Naive thymus-derived CD4-positive, alpha-beta T cell (primary cell): ENCODE results near the gene DAPK1. TPM values are rescaled to one million over a fixed set of nuclear protein-coding genes. Genes with fewer than 3 reads are reported as not detected.

ENCODE experiments used
- ATAC-seq: fragments of 150-1000 bp; cut with Tn5 transposase; 2 replicates; pipeline ENCODE4 v1.10.0; 2021; ENCODE audit warnings: mild to moderate bottlenecking, moderate library complexity
- CTCF ChIA-PET: fragments of 350-600 bp; sonication (Branson Sonifier 250); formaldehyde crosslinking; loops from one replicate; lab custom pipeline; 2021; ENCODE audit warnings: antibody characterized with exemption; lab: Charles Lee
- POLR2A ChIA-PET: fragments of 350-600 bp; sonication (Branson Sonifier 250); formaldehyde crosslinking; loops from one replicate; lab custom pipeline; 2021; ENCODE audit warnings: antibody characterized with exemption, inconsistent platforms; lab: Charles Lee
- DNase-seq, 9 donors: peaks; one replicate each; pipeline versions ENCODE4 v3.0.0 to v3.0.0-alpha.2; 2020 to 2022; ENCODE audit warnings: mixed read lengths in 1 of 9
- H3K27ac ChIP-seq: one replicate; pipeline ENCODE4 v1.7.0; 2013; ENCODE audit warnings: mild to moderate bottlenecking, low read depth, low read length, moderate library complexity
- H3K27me3 ChIP-seq, 2 donors: one replicate each; pipeline ENCODE4 v1.7.0; 2013; ENCODE audit warnings: low read length in 2 of 2, mild to moderate bottlenecking in 2 of 2, moderate library complexity in 2 of 2; ENCODE audit not compliant: control insufficient read depth in 2 of 2, insufficient read depth in 2 of 2
- H3K36me3 ChIP-seq, 3 experiments: 1 replicate in 2 of 3; 2 replicates in 1 of 3; pipeline ENCODE4 v1.7.0; 2013; ENCODE audit warnings: low read length in 3 of 3, mild to moderate bottlenecking in 3 of 3, moderate library complexity in 1 of 3; ENCODE audit not compliant: insufficient read depth in 3 of 3, control insufficient read depth in 2 of 3
- H3K4me1 ChIP-seq, 2 donors: one replicate each; pipeline ENCODE4 v1.7.0; 2013; ENCODE audit warnings: low read length in 2 of 2, mild to moderate bottlenecking in 2 of 2, moderate library complexity in 1 of 2; ENCODE audit not compliant: control insufficient read depth in 2 of 2, insufficient read depth in 2 of 2
- H3K4me3 ChIP-seq: 2 replicates; pipeline ENCODE4 v1.7.0; 2013; ENCODE audit warnings: mild to moderate bottlenecking, low read length
- H3K9me3 ChIP-seq, 3 experiments: 1 replicate in 2 of 3; 2 replicates in 1 of 3; pipeline ENCODE4 v1.7.0; 2013; ENCODE audit warnings: low read length in 3 of 3; ENCODE audit not compliant: control insufficient read depth in 2 of 3
- H3K27ac Mint-ChIP-seq, 9 donors: one replicate each; pipeline ENCODE4 v1.8.0; 2020 to 2022; ENCODE audit warnings: mixed read lengths in 9 of 9, mild to moderate bottlenecking in 8 of 9, moderate library complexity in 5 of 9, inconsistent platforms in 2 of 9
- H3K27me3 Mint-ChIP-seq, 5 donors: one replicate each; pipeline ENCODE4 v1.8.0; 2021 to 2022; ENCODE audit warnings: mixed read lengths in 5 of 5, mild to moderate bottlenecking in 1 of 5
- H3K36me3 Mint-ChIP-seq, 5 donors: one replicate each; pipeline ENCODE4 v1.8.0; 2020 to 2022; ENCODE audit warnings: mixed read lengths in 5 of 5, mild to moderate bottlenecking in 3 of 5, inconsistent platforms in 1 of 5
- H3K4me1 Mint-ChIP-seq, 7 donors: one replicate each; pipeline ENCODE4 v1.8.0; 2020 to 2022; ENCODE audit warnings: mixed read lengths in 7 of 7, mild to moderate bottlenecking in 3 of 7, inconsistent platforms in 1 of 7
- H3K4me3 Mint-ChIP-seq, 10 donors: one replicate each; pipeline ENCODE4 v1.8.0; 2020 to 2022; ENCODE audit warnings: mild to moderate bottlenecking in 10 of 10, mixed read lengths in 10 of 10, moderate library complexity in 6 of 10, inconsistent platforms in 2 of 10
- H3K9me3 Mint-ChIP-seq, 11 donors: one replicate each; pipeline ENCODE4 v1.8.0; 2020 to 2022; ENCODE audit warnings: mixed read lengths in 11 of 11, mild to moderate bottlenecking in 4 of 11, inconsistent platforms in 1 of 11, moderate library complexity in 1 of 11
- intact Hi-C, 2 donors: fragments of 100-400 bp; cut with micrococcal nuclease; formaldehyde crosslinking; loops; one replicate each; pipeline ENCODE4 v1.15.1; 2023
- polyA plus RNA-seq, 2 donors: library from polyadenylated mRNA; unstranded; fragments of 300-500 nt; fragmentation: Illumina TruSeq; gene quantifications; one replicate each; pipeline ENCODE4 v1.2.3, GENCODE V29; 2021
- total RNA-seq, 6 experiments: library from RNA in 5 of 6; stranded (reverse) in 5 of 6; gene quantifications; 1 replicate in 5 of 6; 2 replicates in 1 of 6; pipeline ENCODE4 v1.2.3 and lab custom pipeline; 2021 to 2026

DAPK1 gene
- total and polyA plus RNA-seq, 7 experiments from 2014 or later: 0.20 to 44.8 (median 1.9) TPM

- no peaks in the 10 kb centered on the region for H3K27me3 ChIP-seq
- DNase-seq (peak; percentile 30 to 65 (median 46)), ATAC-seq (peak; percentile 82)
- H3K4me1 ChIP-seq: no peaks in the 10 kb centered on the region
- peak within 1 kb of the TSS; percentile 85 to 97 (median 93) for H3K4me3 Mint-ChIP-seq
- peaks cover 0 to 5% (median 0%) of the 10 kb centered on the region in 3 experiments for H3K36me3 ChIP-seq
- H3K9me3 ChIP-seq: no peaks in the 10 kb centered on the region
- H3K4me1 Mint-ChIP-seq: peaks cover 10 to 55% (median 31%) of the 10 kb centered on the region in 7 donors
- peaks cover 0 to 1% (median 0%) of the 10 kb centered on the region in 11 donors for H3K9me3 Mint-ChIP-seq
- intact Hi-C loops: loop anchor here in 1 of 2 donors (1.0 to 2.0 kb wide), 4 partner anchors 17 to 249 kb away; partner anchors contain the start of gene CDK20
- ChIA-PET POLR2A (interaction anchor here (0.6 to 3.8 kb wide), 5 partner anchors 12 to 248 kb away, joined by 3 to 51 read pairs (median 4); partner anchors contain the start of gene CDK20), CTCF (interaction anchor here (0.5 to 0.9 kb wide), 3 partner anchors 12 to 86 kb away, joined by 3 read pairs; no protein-coding TSS in a partner anchor)
- H3K27ac Mint-ChIP-seq: peak within 1 kb of the TSS; percentile 63 to 98 (median 91)
- H3K27ac ChIP-seq: peak within 1 kb of the TSS; percentile 56
- H3K4me3 ChIP-seq: peak within 1 kb of the TSS; percentile 77
- peaks cover 2 to 13% (median 10%) of the 10 kb centered on the region in 5 donors for H3K36me3 Mint-ChIP-seq
- H3K27me3 Mint-ChIP-seq: peaks cover 0 to 43% (median 0%) of the 10 kb centered on the region in 5 donors
Measured at GRCh38 chr9:87725900-87726709, 228.4 kb downstream of the DAPK1 start, which contains the start of gene CTSL. Gene CTSL, plus strand, starts transcription at chr9:87726119. Its CDS starts 1,485 bp downstream, at chr9:87727604.

- H3K27me3 Mint-ChIP-seq: peaks cover 0 to 31% (median 4%) of the 10 kb centered on the region in 5 donors
- no peaks in the 10 kb centered on the region for H3K27me3 ChIP-seq
- H3K27ac ChIP-seq: no peak overlapping the region
- no peaks in the 10 kb centered on the region for H3K4me1 ChIP-seq
- no peaks in the 10 kb centered on the region for H3K9me3 ChIP-seq
- H3K36me3 ChIP-seq: peaks cover 0 to 5% (median 0%) of the 10 kb centered on the region in 3 experiments
- peaks cover 10 to 69% (median 41%) of the 10 kb centered on the region in 7 donors for H3K4me1 Mint-ChIP-seq
- peak overlapping the region in 5 of 9 donors; percentile 25 to 68 (median 51) for H3K27ac Mint-ChIP-seq
- no peak for ATAC-seq
- intact Hi-C loops: no loop called here
- H3K36me3 Mint-ChIP-seq: peaks cover 2 to 21% (median 15%) of the 10 kb centered on the region in 5 donors
- H3K4me3 ChIP-seq: no peak overlapping the region
- peaks cover 0 to 4% (median under 1%) of the 10 kb centered on the region in 11 donors for H3K9me3 Mint-ChIP-seq
- no peak for DNase-seq
- CTCF ChIA-PET: interaction anchor here (1.1 kb wide), 1 partner anchor 76 kb away, joined by 5 read pairs; no protein-coding TSS in a partner anchor
- POLR2A ChIA-PET: interaction anchor here (1.7 kb wide), 1 partner anchor 20 kb away, joined by 5 read pairs; no protein-coding TSS in a partner anchor
- H3K4me3 Mint-ChIP-seq: peak overlapping the region in 6 of 10 donors; percentile 19 to 56 (median 34)
Measured at GRCh38 chr9:87729246-87729645, 231.6 kb downstream of the DAPK1 start.

GRCh38 chr9:87731321-87731720 is 233.7 kb downstream of the DAPK1 start:
- no peaks in the 10 kb centered on the region for H3K4me1 ChIP-seq

GRCh38 chr9:87732344-87732743 is 234.7 kb downstream of the DAPK1 start:
- ATAC-seq: no peak
- POLR2A ChIA-PET: no interaction called here
- CTCF ChIA-PET: no interaction called here

More at GRCh38 chr9:87731321-87731720, 233.7 kb downstream of the DAPK1 start:
- no peak overlapping the region for H3K4me3 Mint-ChIP-seq
- ChIA-PET POLR2A (no interaction called here), CTCF (no interaction called here)
- Histone ChIP-seq H3K9me3 (no peaks in the 10 kb centered on the region), H3K36me3 (peaks cover 0 to 5% (median 0%) of the 10 kb centered on the region in 3 experiments), H3K27ac (no peak overlapping the region), H3K4me3 (no peak overlapping the region), H3K27me3 (no peaks in the 10 kb centered on the region)
- H3K4me1 Mint-ChIP-seq: peaks cover 4 to 58% (median 36%) of the 10 kb centered on the region in 7 donors
- no peak for DNase-seq
- H3K27ac Mint-ChIP-seq: no peak overlapping the region
- H3K27me3 Mint-ChIP-seq: peaks cover 0 to 13% (median 11%) of the 10 kb centered on the region in 5 donors
- H3K9me3 Mint-ChIP-seq: peaks cover 0 to 8% (median 1%) of the 10 kb centered on the region in 11 donors
- ATAC-seq: no peak
- intact Hi-C loops: loop anchor here in 1 of 2 donors (1.0 kb wide), 1 partner anchor 53 kb away; no protein-coding TSS in a partner anchor
- peaks cover 2 to 21% (median 19%) of the 10 kb centered on the region in 5 donors for H3K36me3 Mint-ChIP-seq

GRCh38 chr9:87732756-87733155 is 235.1 kb downstream of the DAPK1 start:
- peaks cover 0 to 14% (median 8%) of the 10 kb centered on the region in 5 donors for H3K27me3 Mint-ChIP-seq
- peaks cover 0 to 5% (median 0%) of the 10 kb centered on the region in 3 experiments for H3K36me3 ChIP-seq
- no peak overlapping the region for H3K27ac Mint-ChIP-seq
- H3K4me3 ChIP-seq: no peak overlapping the region
- intact Hi-C loops: no loop called here
- no peak for DNase-seq
- peaks cover 0 to 8% (median 2%) of the 10 kb centered on the region in 11 donors for H3K9me3 Mint-ChIP-seq
- H3K27me3 ChIP-seq: no peaks in the 10 kb centered on the region
- H3K36me3 Mint-ChIP-seq: peaks cover 2 to 19% (median 17%) of the 10 kb centered on the region in 5 donors
- POLR2A ChIA-PET: interaction anchor here (0.5 to 1.2 kb wide), 2 partner anchors 23 to 25 kb away, joined by 3 read pairs; no protein-coding TSS in a partner anchor
- CTCF ChIA-PET: no interaction called here
- no peak for ATAC-seq
- no peak overlapping the region for H3K27ac ChIP-seq
- peaks cover 4 to 46% (median 25%) of the 10 kb centered on the region in 7 donors for H3K4me1 Mint-ChIP-seq
- H3K9me3 ChIP-seq: no peaks in the 10 kb centered on the region
- no peaks in the 10 kb centered on the region for H3K4me1 ChIP-seq
- H3K4me3 Mint-ChIP-seq: no peak overlapping the region

More at GRCh38 chr9:87732344-87732743, 234.7 kb downstream of the DAPK1 start:
- H3K27ac Mint-ChIP-seq: peak overlapping the region in 1 of 9 donors; percentile 53
- peaks cover 0 to 5% (median 0%) of the 10 kb centered on the region in 3 experiments for H3K36me3 ChIP-seq
- H3K9me3 Mint-ChIP-seq: peaks cover 0 to 8% (median 2%) of the 10 kb centered on the region in 11 donors
- peaks cover 4 to 50% (median 29%) of the 10 kb centered on the region in 7 donors for H3K4me1 Mint-ChIP-seq
- H3K27me3 ChIP-seq: no peaks in the 10 kb centered on the region
- intact Hi-C loops: no loop called here
- peaks cover 2 to 21% (median 19%) of the 10 kb centered on the region in 5 donors for H3K36me3 Mint-ChIP-seq
- H3K9me3 ChIP-seq: no peaks in the 10 kb centered on the region
- no peaks in the 10 kb centered on the region for H3K4me1 ChIP-seq
- H3K27me3 Mint-ChIP-seq: peaks cover 0 to 12% (median 9%) of the 10 kb centered on the region in 5 donors
- H3K4me3 Mint-ChIP-seq: no peak overlapping the region
- H3K4me3 ChIP-seq: no peak overlapping the region
- no peak for DNase-seq
- H3K27ac ChIP-seq: no peak overlapping the region
